Effector memory CD8-positive, alpha-beta T cell (primary cell): ENCODE results near the gene DCAF11.

Experiments
- ATAC-seq: fragments of 150-1000 bp; cut with Tn5 transposase; replicated peaks from 2 replicates; pipeline ENCODE4 v1.10.0; 2021; ENCODE audit warnings: mild to moderate bottlenecking, moderate library complexity
- DNase-seq, 3 experiments: peaks; one replicate each; pipeline ENCODE4 v3.0.0; 2021
- H3K27ac Mint-ChIP-seq, 2 donors: one replicate each; pipeline ENCODE4 v1.8.0; 2022; ENCODE audit warnings: mild to moderate bottlenecking in 2 of 2, mixed read lengths in 2 of 2, moderate library complexity in 2 of 2
- H3K27me3 Mint-ChIP-seq, 2 donors: one replicate each; pipeline ENCODE4 v1.8.0; 2022; ENCODE audit warnings: mixed read lengths in 2 of 2
- H3K36me3 Mint-ChIP-seq: one replicate; pipeline ENCODE4 v1.8.0; 2022; ENCODE audit warnings: mild to moderate bottlenecking, moderate library complexity, mixed read lengths; ENCODE audit not compliant: insufficient read depth
- H3K4me1 Mint-ChIP-seq, 2 donors: one replicate each; pipeline ENCODE4 v1.8.0; 2022; ENCODE audit warnings: low read depth in 2 of 2, mixed read lengths in 2 of 2
- H3K4me3 Mint-ChIP-seq, 2 donors: one replicate each; pipeline ENCODE4 v1.8.0; 2022; ENCODE audit warnings: mild to moderate bottlenecking in 2 of 2, mixed read lengths in 2 of 2, moderate library complexity in 2 of 2
- H3K9me3 Mint-ChIP-seq, 2 donors: one replicate each; pipeline ENCODE4 v1.8.0; 2022; ENCODE audit warnings: mixed read lengths in 2 of 2
- total RNA-seq, 9 experiments: gene quantifications; one replicate each; lab custom pipeline; 2026; lab: John Stamatoyannopoulos, UW

Gene DCAF11
- total RNA-seq, result 81.3 to 121 (median 91.5) reads per million in 9 experiments

- H3K4me1 Mint-ChIP-seq, result peaks cover 19 to 22% of the 10 kb centered on the region in 2 donors
- peak within 1 kb of the TSS; percentile 94 to 99 for H3K4me3 Mint-ChIP-seq
- H3K9me3 Mint-ChIP-seq, result no peaks in the 10 kb centered on the region
- H3K36me3 Mint-ChIP-seq, result peaks cover 59% of the 10 kb centered on the region
- peak; percentile 82 for ATAC-seq
- H3K27me3 Mint-ChIP-seq, result no peaks in the 10 kb centered on the region
- H3K27ac Mint-ChIP-seq, result peak within 1 kb of the TSS; percentile 99
- peak; percentile 98 for DNase-seq
These were observed at the start of gene DCAF11, which contains the start of gene NRL for GRCh38 chr14:24114532-24115421. TSS of gene DCAF11 (plus strand) at chr14:24114777. CDS start at chr14:24115595, 818 bp downstream. TSS of gene NRL (minus strand) at chr14:24114949. CDS start at chr14:24082848, 32,101 bp downstream.

- H3K27me3 Mint-ChIP-seq, result peaks cover 8 to 22% of the 10 kb centered on the region in 2 donors
- H3K36me3 Mint-ChIP-seq, result no peaks in the 10 kb centered on the region
- no peaks in the 10 kb centered on the region for H3K9me3 Mint-ChIP-seq
- DNase-seq (no peak), ATAC-seq (no peak)
- no peak overlapping the region for H3K4me3 Mint-ChIP-seq
- H3K27ac Mint-ChIP-seq, result no peak overlapping the region
- H3K4me1 Mint-ChIP-seq, result no peaks in the 10 kb centered on the region
These were observed 49.7 kb upstream of the DCAF11 start for GRCh38 chr14:24064856-24065255.

- no peak for ATAC-seq
- no peak for DNase-seq
- Mint-ChIP-seq H3K4me3 (no peak overlapping the region), H3K9me3 (no peaks in the 10 kb centered on the region), H3K27me3 (peaks cover 9 to 27% of the 10 kb centered on the region in 2 donors), H3K36me3 (no peaks in the 10 kb centered on the region), H3K4me1 (peaks cover 0 to 2% of the 10 kb centered on the region in 2 donors), H3K27ac (no peak overlapping the region)
These were observed 49.2 kb upstream of the DCAF11 start for GRCh38 chr14:24065408-24065807.

DNA sequence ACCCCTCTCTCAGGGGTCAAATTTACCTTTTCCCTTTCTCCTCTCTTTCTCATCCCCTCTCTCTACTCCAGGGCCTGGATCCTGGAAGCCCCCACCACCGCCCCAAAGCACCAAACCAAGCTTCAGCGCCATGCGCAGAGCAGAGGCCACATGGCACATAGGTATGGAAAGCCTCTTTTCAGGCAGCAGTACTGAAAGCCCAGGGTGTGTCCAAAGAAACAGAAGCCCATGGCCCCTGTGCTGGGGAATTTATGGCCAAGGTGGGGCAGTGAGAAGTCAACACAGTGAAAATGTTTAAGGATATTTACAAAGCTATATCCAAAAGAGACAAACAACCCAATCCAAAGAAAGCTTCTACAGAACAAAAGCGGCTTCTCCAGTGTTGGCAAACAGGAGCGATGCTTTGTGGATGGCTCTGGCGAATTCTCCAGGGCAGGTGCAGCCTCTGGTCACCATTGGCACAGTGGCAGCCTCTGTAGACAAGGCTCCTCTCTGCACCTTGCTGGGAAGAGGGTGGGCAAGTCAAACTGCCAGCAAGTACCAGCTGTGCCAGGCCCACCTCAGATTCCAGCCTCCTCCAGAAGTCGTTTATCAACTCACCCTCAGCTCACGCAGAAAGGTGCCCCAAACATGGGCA is 48.0 kb upstream of the DCAF11 start:
- DNase-seq (no peak), ATAC-seq (no peak)
- Mint-ChIP-seq H3K4me3 (no peak overlapping the region), H3K4me1 (peaks cover 0 to 5% of the 10 kb centered on the region in 2 donors), H3K36me3 (no peaks in the 10 kb centered on the region), H3K27ac (no peak overlapping the region), H3K27me3 (peaks cover 16 to 40% of the 10 kb centered on the region in 2 donors), H3K9me3 (no peaks in the 10 kb centered on the region)

GRCh38 chr14:24067133-24068082 is 47.2 kb upstream of the DCAF11 start:
- peaks cover 0 to 5% of the 10 kb centered on the region in 2 donors for H3K4me1 Mint-ChIP-seq
- no peak overlapping the region for H3K4me3 Mint-ChIP-seq
- no peak for DNase-seq
- ATAC-seq, result no peak
- peaks cover 16 to 47% of the 10 kb centered on the region in 2 donors for H3K27me3 Mint-ChIP-seq
- no peaks in the 10 kb centered on the region for H3K9me3 Mint-ChIP-seq
- H3K36me3 Mint-ChIP-seq, result no peaks in the 10 kb centered on the region
- H3K27ac Mint-ChIP-seq, result no peak overlapping the region

DNA sequence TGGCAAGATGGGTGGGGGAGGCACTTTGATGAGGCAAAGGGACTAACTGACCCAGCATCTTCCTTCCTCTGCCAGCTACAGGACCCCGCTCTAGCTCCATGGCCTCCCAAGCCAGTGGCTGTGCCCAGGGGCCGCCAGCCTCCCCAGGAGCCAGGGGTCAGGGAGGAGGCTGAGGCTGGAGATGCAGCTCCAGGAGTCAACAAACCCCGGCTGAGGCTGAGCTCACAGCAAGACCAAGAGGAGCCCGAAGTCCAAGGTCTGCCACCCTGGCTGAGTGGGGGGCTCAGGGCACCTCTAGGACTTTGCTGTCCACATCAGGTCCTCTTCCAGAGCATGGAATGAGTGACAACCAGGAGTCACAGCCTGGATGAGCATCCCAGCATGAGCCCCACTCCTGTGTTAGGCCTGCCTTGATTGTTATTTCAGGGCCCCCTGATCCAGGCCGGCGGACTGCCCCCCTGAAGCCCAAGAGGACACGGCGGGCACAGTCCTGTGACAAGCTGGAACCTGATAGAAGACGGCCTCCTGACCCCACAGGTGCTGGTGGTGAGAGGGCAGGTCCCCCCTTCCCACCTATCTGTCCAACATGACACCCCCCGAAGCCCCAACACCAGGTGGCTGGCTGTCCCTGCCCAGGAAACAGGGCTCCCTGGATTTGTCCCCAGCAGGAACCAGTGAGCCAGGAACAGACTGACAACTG is 45.7 kb upstream of the DCAF11 start:
- H3K4me3 Mint-ChIP-seq, result no peak overlapping the region
- H3K27me3 Mint-ChIP-seq, result peaks cover 21 to 51% of the 10 kb centered on the region in 2 donors
- no peak for ATAC-seq
- peaks cover 0 to 5% of the 10 kb centered on the region in 2 donors for H3K4me1 Mint-ChIP-seq
- DNase-seq, result no peak
- no peaks in the 10 kb centered on the region for H3K9me3 Mint-ChIP-seq
- no peak overlapping the region for H3K27ac Mint-ChIP-seq
- no peaks in the 10 kb centered on the region for H3K36me3 Mint-ChIP-seq

DNA sequence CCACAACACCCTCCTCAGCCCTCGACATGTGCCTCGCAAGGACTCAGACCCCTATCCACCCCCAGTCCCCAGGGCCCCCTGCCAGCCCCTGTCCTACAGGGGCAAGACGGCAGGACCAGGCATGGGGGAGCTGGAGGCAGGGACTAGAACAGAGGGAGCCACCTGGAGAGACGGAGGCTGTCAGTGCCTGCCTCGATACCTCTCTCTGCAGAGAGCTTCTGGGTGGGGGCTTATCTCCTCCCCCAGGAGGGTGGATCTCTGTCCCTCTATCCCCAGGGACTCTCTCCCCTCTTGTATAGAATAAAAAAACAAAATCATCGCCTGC is 45.2 kb upstream of the DCAF11 start:
- Mint-ChIP-seq H3K27ac (no peak overlapping the region), H3K9me3 (no peaks in the 10 kb centered on the region), H3K36me3 (no peaks in the 10 kb centered on the region), H3K4me1 (peaks cover 0 to 5% of the 10 kb centered on the region in 2 donors), H3K27me3 (peaks cover 21 to 51% of the 10 kb centered on the region in 2 donors), H3K4me3 (no peak overlapping the region)
- DNase-seq (no peak), ATAC-seq (no peak)

DNA sequence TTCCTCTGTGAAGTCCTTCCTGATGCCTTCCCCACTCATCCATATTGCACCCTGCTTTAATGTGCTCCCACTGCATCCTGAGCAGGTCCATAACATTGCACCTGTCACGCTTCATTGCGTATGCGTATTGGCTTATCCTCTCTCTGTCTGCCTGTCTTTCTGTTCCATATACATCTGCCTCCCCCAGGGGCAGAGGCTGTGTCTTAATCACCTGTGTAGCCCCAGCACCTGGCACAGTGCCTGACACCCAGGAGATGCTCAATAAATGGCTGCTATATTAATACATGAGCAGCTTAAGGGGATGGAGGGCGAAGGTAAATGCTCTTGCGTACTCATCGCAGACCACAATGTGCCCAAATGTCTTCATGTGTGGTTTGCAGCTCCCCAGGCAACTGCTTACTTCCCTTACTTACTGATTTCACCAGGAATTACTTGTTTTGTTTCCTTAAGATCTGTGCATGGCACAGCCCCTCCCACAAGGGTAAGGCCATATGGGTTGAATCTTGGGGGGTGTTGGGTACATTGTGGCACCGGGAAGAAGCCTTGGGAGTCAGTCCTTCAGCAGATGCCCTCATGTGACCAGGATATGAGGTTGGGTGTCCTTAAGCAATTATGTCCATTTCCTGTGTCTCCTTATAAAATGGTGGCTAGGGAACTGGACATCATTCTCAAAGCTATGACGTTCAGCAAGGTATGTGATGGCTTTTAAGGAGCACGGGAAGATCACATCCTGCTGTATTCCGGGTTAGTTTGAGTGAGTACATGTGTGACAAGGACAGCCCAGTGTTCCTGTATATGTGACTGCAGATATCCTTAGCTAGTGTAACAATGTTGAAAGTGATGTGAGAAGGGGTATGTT is 44.1 kb upstream of the DCAF11 start:
- ATAC-seq (no peak), DNase-seq (no peak)
- H3K9me3 Mint-ChIP-seq, result no peaks in the 10 kb centered on the region
- H3K27me3 Mint-ChIP-seq, result peaks cover 21 to 51% of the 10 kb centered on the region in 2 donors
- no peak overlapping the region for H3K27ac Mint-ChIP-seq
- H3K4me1 Mint-ChIP-seq, result peaks cover 0 to 7% of the 10 kb centered on the region in 2 donors
- H3K4me3 Mint-ChIP-seq, result no peak overlapping the region
- no peaks in the 10 kb centered on the region for H3K36me3 Mint-ChIP-seq

DNA sequence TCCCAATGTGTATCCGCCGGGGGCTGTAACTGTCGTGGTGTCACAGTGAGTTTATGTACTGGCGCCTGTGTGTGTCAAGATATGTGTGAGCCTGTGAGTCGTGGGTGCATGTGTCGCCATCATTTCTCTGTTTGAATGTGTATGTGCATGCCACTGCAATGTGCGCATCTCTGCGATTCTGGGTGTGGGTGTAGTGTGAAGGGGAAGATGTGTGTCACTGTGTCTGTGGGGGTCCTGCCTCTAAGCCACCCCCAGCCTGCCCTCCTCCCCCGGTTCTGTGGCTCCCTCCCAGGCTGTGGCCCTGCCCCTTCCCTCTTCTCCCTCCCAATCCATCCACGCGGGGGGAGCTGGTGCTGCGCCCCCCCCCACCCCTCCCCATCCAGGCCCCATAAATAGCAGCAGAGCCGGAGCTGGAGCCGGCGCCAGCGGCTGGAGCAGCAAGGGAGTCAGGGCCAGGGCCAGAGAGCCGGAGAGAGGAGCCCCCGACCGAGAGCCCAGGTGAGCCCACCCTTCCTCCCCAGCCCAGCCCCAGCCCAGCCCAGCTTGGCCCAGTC is 43.4 kb upstream of the DCAF11 start, which contains the start of gene CPNE6:
CPNE6 (plus strand) TSS at position 419 of the 554 bp plus-strand sequence. CDS start 1,375 bp downstream, outside the sequence.
- H3K4me1 Mint-ChIP-seq, result peaks cover 0 to 7% of the 10 kb centered on the region in 2 donors
- no peak within 1 kb of the TSS for H3K27ac Mint-ChIP-seq
- DNase-seq (no peak), ATAC-seq (no peak)
- H3K4me3 Mint-ChIP-seq, result no peak within 1 kb of the TSS
- H3K9me3 Mint-ChIP-seq, result no peaks in the 10 kb centered on the region
- peaks cover 21 to 51% of the 10 kb centered on the region in 2 donors for H3K27me3 Mint-ChIP-seq
- H3K36me3 Mint-ChIP-seq, result no peaks in the 10 kb centered on the region

DNA sequence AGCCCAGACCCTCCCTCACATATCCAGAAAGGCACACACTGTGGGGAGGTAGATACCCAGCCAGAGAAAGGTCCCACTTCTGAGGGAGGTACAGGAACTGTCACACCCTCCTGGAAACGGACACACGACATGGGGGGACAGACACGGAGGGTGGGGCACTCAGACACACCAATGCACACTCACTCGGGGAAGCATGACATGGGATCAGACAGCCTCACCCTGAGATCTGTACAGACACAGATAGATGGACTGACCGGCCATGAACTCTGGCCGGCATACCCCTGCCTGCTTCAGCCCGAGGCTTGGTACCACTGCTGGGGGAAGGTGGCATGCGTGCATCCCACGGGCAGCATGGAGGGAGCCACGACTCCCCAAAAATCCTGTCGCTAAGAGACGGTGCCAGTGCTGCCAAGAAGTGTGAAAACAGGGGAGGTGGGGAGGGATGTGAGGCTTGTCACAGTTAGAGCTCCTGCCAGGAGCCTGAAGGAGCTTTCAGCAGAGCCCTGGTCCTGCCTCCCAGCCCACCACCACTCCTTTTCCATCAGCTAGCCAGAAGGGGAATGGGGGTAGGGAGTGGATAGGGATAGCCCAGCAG is 42.6 kb upstream of the DCAF11 start:
- no peaks in the 10 kb centered on the region for H3K36me3 Mint-ChIP-seq
- H3K27me3 Mint-ChIP-seq, result peaks cover 21 to 51% of the 10 kb centered on the region in 2 donors
- no peak overlapping the region for H3K27ac Mint-ChIP-seq
- no peak for DNase-seq
- H3K4me3 Mint-ChIP-seq, result no peak overlapping the region
- H3K4me1 Mint-ChIP-seq, result peaks cover 0 to 7% of the 10 kb centered on the region in 2 donors
- ATAC-seq, result no peak
- no peaks in the 10 kb centered on the region for H3K9me3 Mint-ChIP-seq

GRCh38 chr14:24072436-24072835 is 42.1 kb upstream of the DCAF11 start:
- H3K4me1 Mint-ChIP-seq, result peaks cover 0 to 7% of the 10 kb centered on the region in 2 donors
- no peak overlapping the region for H3K4me3 Mint-ChIP-seq
- no peak for ATAC-seq
- peaks cover 21 to 50% of the 10 kb centered on the region in 2 donors for H3K27me3 Mint-ChIP-seq
- H3K27ac Mint-ChIP-seq, result no peak overlapping the region
- H3K36me3 Mint-ChIP-seq, result no peaks in the 10 kb centered on the region
- H3K9me3 Mint-ChIP-seq, result no peaks in the 10 kb centered on the region
- DNase-seq, result no peak
